ENCODE measurements around the gene PTPRK. TPM values are rescaled to one million over a fixed set of nuclear protein-coding genes. Genes with fewer than 3 reads are reported as not detected.

Gene PTPRK
- total RNA-seq, 1 experiment from 2014 or later = 89.3 TPM

- no TSS peak for BruUV-seq (replicated peaks)
- H3K27me3 ChIP-seq (ENCODE audit: insufficient read depth, low read depth) = no peaks in the 10 kb centered on the region
- H3K27ac ChIP-seq = no peak overlapping the region
- ChIA-PET CTCF (interaction anchor here (0.7 to 1.0 kb wide), 2 partner anchors 648 to 1169 kb away, joined by 3 to 7 read pairs; no protein-coding TSS in a partner anchor), POLR2A (ENCODE audit: unreplicated experiment) (no interaction called here)
- H3K36me3 ChIP-seq (ENCODE audit: low read depth) = peaks cover 14% of the 10 kb centered on the region; the same call in 1 of the 2 replicates
- H3K9me2 ChIP-seq (ENCODE audit: insufficient read depth) = 0 out of 2 replicates have a peak, but pooled peaks cover 4% of the 10 kb centered on the region
- H4K20me1 ChIP-seq (ENCODE audit: insufficient read depth) = 0 out of 2 replicates have a peak, but pooled peaks cover 4% of the 10 kb centered on the region
- peaks cover 95% of the 10 kb centered on the region for H3K79me2 ChIP-seq (ENCODE audit: low read depth)
- no peak overlapping the region for H3K4me2 ChIP-seq
- H3F3A ChIP-seq (ENCODE audit: insufficient read depth, low read depth) = no peaks in the 10 kb centered on the region; the same call in 1 of the 2 replicates
- no peaks in the 10 kb centered on the region for H3K9me3 ChIP-seq (ENCODE audit: insufficient read depth, low read depth)
- no peak for DNase-seq
- no peak overlapping the region for H2AFZ ChIP-seq
- peaks cover 30% of the 10 kb centered on the region for H3K4me1 ChIP-seq (replicated peaks; ENCODE audit: insufficient read depth)
- intact Hi-C loops (cut with micrococcal nuclease; ENCODE audit: unreplicated experiment) = no loop called here
- H3K4me3 ChIP-seq = no peak overlapping the region
- no peak for TF ChIP-seq CTCF (conservative IDR thresholded peaks at IDR 0.05)
These were observed 16.3 kb downstream of the PTPRK start for GRCh38 chr6:128504003-128504654.

- Histone ChIP-seq H3K4me2 (no peak overlapping the region), H3F3A (ENCODE audit: insufficient read depth, low read depth) (no peaks in the 10 kb centered on the region; the same call in 1 of the 2 replicates), H2AFZ (no peak overlapping the region), H3K9me3 (ENCODE audit: insufficient read depth, low read depth) (no peaks in the 10 kb centered on the region), H3K27ac (no peak overlapping the region), H3K4me3 (no peak overlapping the region), H3K4me1 (replicated peaks; ENCODE audit: insufficient read depth) (peaks cover 16% of the 10 kb centered on the region), H3K27me3 (ENCODE audit: insufficient read depth, low read depth) (no peaks in the 10 kb centered on the region), H4K20me1 (ENCODE audit: insufficient read depth) (0 out of 2 replicates have a peak, but pooled peaks cover 4% of the 10 kb centered on the region), H3K9me2 (ENCODE audit: insufficient read depth) (0 out of 2 replicates have a peak, but pooled peaks cover 4% of the 10 kb centered on the region), H3K79me2 (ENCODE audit: low read depth) (peaks cover 95% of the 10 kb centered on the region), H3K36me3 (ENCODE audit: low read depth) (peaks cover 10% of the 10 kb centered on the region)
- intact Hi-C loops (cut with micrococcal nuclease; ENCODE audit: unreplicated experiment) = no loop called here
- no TSS peak for BruUV-seq (replicated peaks)
- TF ChIP-seq CTCF (conservative IDR thresholded peaks at IDR 0.05) (no peak), EZH2 (IDR thresholded peaks at IDR 0.05; ENCODE audit: low read depth) (no peak)
- no peak for DNase-seq
- CTCF ChIA-PET = no interaction called here
- POLR2A ChIA-PET (ENCODE audit: unreplicated experiment) = no interaction called here
These were observed 19.4 kb downstream of the PTPRK start for GRCh38 chr6:128500749-128501600.

GRCh38 chr6:128500014-128500413 is 20.4 kb downstream of the PTPRK start:
- Histone ChIP-seq H3K4me2 (no peak overlapping the region), H3K36me3 (ENCODE audit: low read depth) (peaks cover 10% of the 10 kb centered on the region), H3F3A (ENCODE audit: insufficient read depth, low read depth) (no peaks in the 10 kb centered on the region; the same call in 1 of the 2 replicates), H3K9me3 (ENCODE audit: insufficient read depth, low read depth) (no peaks in the 10 kb centered on the region), H3K27ac (peak overlapping the region; percentile 35; the same call in 1 of the 2 replicates), H4K20me1 (ENCODE audit: insufficient read depth) (0 out of 2 replicates have a peak, but pooled peaks cover 4% of the 10 kb centered on the region), H3K4me3 (no peak overlapping the region), H3K4me1 (replicated peaks; ENCODE audit: insufficient read depth) (peaks cover 16% of the 10 kb centered on the region), H3K27me3 (ENCODE audit: insufficient read depth, low read depth) (no peaks in the 10 kb centered on the region), H3K79me2 (ENCODE audit: low read depth) (peaks cover 85% of the 10 kb centered on the region), H3K9me2 (ENCODE audit: insufficient read depth) (0 out of 2 replicates have a peak, but pooled peaks cover 4% of the 10 kb centered on the region), H2AFZ (no peak overlapping the region)
- POLR2A ChIA-PET (ENCODE audit: unreplicated experiment) = no interaction called here
- TF ChIP-seq CTCF (conservative IDR thresholded peaks at IDR 0.05) (no peak), EZH2 (IDR thresholded peaks at IDR 0.05; ENCODE audit: low read depth) (no peak)
- DNase-seq = no peak
- CTCF ChIA-PET = interaction anchor here (1.0 kb wide), 1 partner anchor 20 kb away, joined by 3 read pairs; the partner anchor contains the start of gene PTPRK
- no TSS peak for BruUV-seq (replicated peaks)
- intact Hi-C loops (cut with micrococcal nuclease; ENCODE audit: unreplicated experiment) = no loop called here
